H9 (cell line): ENCODE data around the gene TMEM135. TPM values are rescaled to one million over a fixed set of nuclear protein-coding genes. Genes with fewer than 3 reads are reported as not detected.

Experiments
- DNase-seq: peaks from one replicate; pipeline ENCODE4 v3.0.0-alpha.2; 2017
- H2AFZ ChIP-seq: one replicate; pipeline ENCODE4 v1.6.1; 2013; ENCODE audit warnings: mild to moderate bottlenecking, low read length, control low read depth, moderate library complexity
- H2AK5ac ChIP-seq: 2 replicates; pipeline ENCODE4 v1.6.1; 2013; ENCODE audit warnings: low read length, control low read depth, mixed read lengths; ENCODE audit not compliant: insufficient read length
- H2BK120ac ChIP-seq: one replicate; pipeline ENCODE4 v1.6.1; 2013; ENCODE audit warnings: low read depth, mild to moderate bottlenecking, low read length, control low read depth, inconsistent platforms; ENCODE audit not compliant: poor library complexity, severe bottlenecking
- H2BK12ac ChIP-seq: 2 replicates; pipeline ENCODE4 v1.6.1; 2013; ENCODE audit warnings: low read length, control low read depth, mixed read lengths, low read depth; ENCODE audit not compliant: insufficient read length
- H2BK15ac ChIP-seq: 2 replicates; pipeline ENCODE4 v1.6.1; 2013; ENCODE audit warnings: low read depth, low read length, control low read depth
- H2BK20ac ChIP-seq: one replicate; pipeline ENCODE4 v1.6.1; 2013; ENCODE audit warnings: low read depth, mild to moderate bottlenecking, low read length, control low read depth, inconsistent platforms; ENCODE audit not compliant: poor library complexity, severe bottlenecking
- H2BK5ac ChIP-seq: 2 replicates; pipeline ENCODE4 v1.6.1; 2013; ENCODE audit warnings: low read length, control low read depth, mixed read lengths; ENCODE audit not compliant: insufficient read length
- H3K14ac ChIP-seq: 2 replicates; pipeline ENCODE4 v1.6.1; 2013; ENCODE audit warnings: low read length, control low read depth; ENCODE audit not compliant: insufficient read depth
- H3K18ac ChIP-seq: 2 replicates; pipeline ENCODE4 v1.6.1; 2013; ENCODE audit warnings: low read depth, mild to moderate bottlenecking, mixed read lengths, low read length, control low read depth; ENCODE audit not compliant: insufficient read length
- H3K23ac ChIP-seq: 2 replicates; pipeline ENCODE4 v1.6.1; 2013; ENCODE audit warnings: low read length, control low read depth, mixed read lengths, low read depth; ENCODE audit not compliant: insufficient read length
- H3K23me2 ChIP-seq: 2 replicates; pipeline ENCODE4 v1.6.1; 2013; ENCODE audit warnings: low read depth, mild to moderate bottlenecking, mixed read lengths, low read length, control low read depth; ENCODE audit not compliant: insufficient read length, poor library complexity, severe bottlenecking
- H3K27ac ChIP-seq: 2 replicates; pipeline ENCODE4 v1.5.1; 2013; ENCODE audit warnings: low read length, control low read depth, mixed read lengths, low read depth; ENCODE audit not compliant: insufficient read length
- H3K27me3 ChIP-seq: 2 replicates; pipeline ENCODE4 v1.6.1; 2013; ENCODE audit warnings: low read length, control low read depth, inconsistent platforms; ENCODE audit not compliant: insufficient read depth
- H3K4ac ChIP-seq: 2 replicates; pipeline ENCODE4 v1.6.1; 2013; ENCODE audit warnings: low read depth, mild to moderate bottlenecking, control low read depth, inconsistent platforms, low read length, moderate library complexity
- H3K4me1 ChIP-seq: 2 replicates; pipeline ENCODE4 v1.6.1; 2013; ENCODE audit warnings: low read length, control low read depth, inconsistent platforms; ENCODE audit not compliant: insufficient read depth
- H3K4me2 ChIP-seq: 2 replicates; pipeline ENCODE4 v1.6.1; 2013; ENCODE audit warnings: low read length, control low read depth, mixed read lengths; ENCODE audit not compliant: insufficient read length, insufficient read depth
- H3K56ac ChIP-seq: 2 replicates; pipeline ENCODE4 v1.6.1; 2013; ENCODE audit warnings: low read depth, mild to moderate bottlenecking, mixed read lengths, low read length, control low read depth; ENCODE audit not compliant: insufficient read length
- H3K79me1 ChIP-seq: 2 replicates; pipeline ENCODE4 v1.6.1; 2013; ENCODE audit warnings: low read depth, mild to moderate bottlenecking, moderate library complexity, low read length, control low read depth, inconsistent platforms; ENCODE audit not compliant: insufficient read depth, poor library complexity, severe bottlenecking
- H3K79me2 ChIP-seq: 2 replicates; pipeline ENCODE4 v1.6.1; 2013; ENCODE audit warnings: low read length, control low read depth, inconsistent platforms; ENCODE audit not compliant: insufficient read depth
- H3K9ac ChIP-seq: 2 replicates; pipeline ENCODE4 v1.6.1; 2013; ENCODE audit warnings: low read length, control low read depth, mixed read lengths; ENCODE audit not compliant: insufficient read length; ENCODE audit errors: extremely low read depth
- H3K9me3 ChIP-seq: one replicate; pipeline ENCODE4 v1.6.1; 2013; ENCODE audit warnings: low read depth, low read length, inconsistent platforms; ENCODE audit not compliant: control insufficient read depth
- H3T11ph ChIP-seq: one replicate; pipeline ENCODE4 v1.6.1; 2013; ENCODE audit warnings: mild to moderate bottlenecking, low read length, control low read depth, inconsistent platforms
- H4K20me1 ChIP-seq: one replicate; pipeline ENCODE4 v1.6.1; 2013; ENCODE audit not compliant: control insufficient read depth, insufficient read length, insufficient read depth
- H4K5ac ChIP-seq: 2 replicates; pipeline ENCODE4 v1.6.1; 2013; ENCODE audit warnings: low read depth, mild to moderate bottlenecking, mixed read lengths, low read length, control low read depth; ENCODE audit not compliant: insufficient read length
- H4K8ac ChIP-seq: replicated peaks from 2 replicates; pipeline ENCODE4 v1.6.1; 2013; ENCODE audit warnings: low read length, control low read depth, mixed read lengths, low read depth; ENCODE audit not compliant: insufficient read length
- H4K91ac ChIP-seq: 2 replicates; pipeline ENCODE4 v1.6.1; 2013; ENCODE audit warnings: low read depth, mild to moderate bottlenecking, moderate library complexity, mixed read lengths, low read length, control low read depth; ENCODE audit not compliant: insufficient read length
- H3K27ac Mint-ChIP-seq, 3 experiments: 2 replicates in 2 of 3; 3 replicates in 1 of 3; pipeline ENCODE4 v1.8.0; 2020 to 2021; ENCODE audit warnings: mixed read lengths in 3 of 3, mild to moderate bottlenecking in 1 of 3, moderate library complexity in 1 of 3
- H3K27me3 Mint-ChIP-seq: 2 replicates; pipeline ENCODE4 v1.8.0; 2021; ENCODE audit warnings: low read depth, mild to moderate bottlenecking, moderate library complexity, mixed read lengths
- H3K36me3 Mint-ChIP-seq, 3 experiments: 2 replicates in 2 of 3; 3 replicates in 1 of 3; pipeline ENCODE4 v1.8.0; 2020 to 2021; ENCODE audit warnings: low read depth in 3 of 3, mixed read lengths in 3 of 3; ENCODE audit not compliant: insufficient read depth in 1 of 3
- H3K4me1 Mint-ChIP-seq, 2 experiments: 2 replicates each; pipeline ENCODE4 v1.8.0; 2020; ENCODE audit warnings: mixed read lengths in 2 of 2
- H3K4me3 Mint-ChIP-seq, 2 experiments: 2 replicates in 1 of 2; 3 replicates in 1 of 2; pipeline ENCODE4 v1.8.0; 2020 to 2021; ENCODE audit warnings: mild to moderate bottlenecking in 2 of 2, mixed read lengths in 2 of 2, moderate library complexity in 1 of 2
- H3K9me3 Mint-ChIP-seq, 2 experiments: 2 replicates in 1 of 2; 3 replicates in 1 of 2; pipeline ENCODE4 v1.8.0; 2020; ENCODE audit warnings: mild to moderate bottlenecking in 2 of 2, mixed read lengths in 2 of 2, moderate library complexity in 1 of 2
- WGBS: extraction: QIAGEN DNeasy Blood & Tissue Kit; methylation state at CpG from one replicate; pipeline ENCODE4 v1.1.7; 2013; ENCODE audit warnings: missing lambda C conversion rate, low lambda C conversion rate, mixed read lengths; ENCODE audit not compliant: insufficient read length; ENCODE audit errors: extremely low coverage; 5-methylcytosine and 5-hydroxymethylcytosine counted together
- total RNA-seq: library from RNA; stranded (reverse); gene quantifications from 2 replicates; pipeline ENCODE4 v1.2.1, GENCODE V29; 2021
- TF ChIP-seq, protein P1 (sequence below): fragments of 200-600 bp; sonication (generic); conservative IDR thresholded peaks from 3 replicates; pipeline ENCODE4 v1.8.0; 2021; ENCODE audit warnings: antibody characterized with exemption, mild to moderate bottlenecking

Gene TMEM135
- total RNA-seq, 1 experiment from 2014 or later = 25.2 TPM

DNA sequence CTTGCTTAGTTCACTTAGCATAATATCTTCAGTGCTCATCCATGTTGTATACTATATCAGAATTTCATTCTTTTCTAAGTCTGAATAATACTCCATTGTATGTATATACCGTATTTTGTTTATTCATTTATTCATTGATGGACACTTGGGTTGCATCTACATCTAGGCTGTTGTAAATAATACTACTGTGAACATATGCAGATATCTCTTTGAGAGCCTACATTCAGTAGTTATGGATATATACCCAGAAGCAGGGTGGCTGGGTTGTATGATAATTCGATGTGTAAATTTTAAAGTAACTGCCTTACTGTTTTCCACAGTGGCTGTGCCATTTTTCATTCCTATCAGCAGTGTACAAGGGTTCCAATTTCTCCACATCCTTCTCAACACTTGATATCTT is 116.5 kb downstream of the TMEM135 start:
- no peak overlapping the region for H3K14ac ChIP-seq
- H4K5ac ChIP-seq = no peak overlapping the region
- H4K20me1 ChIP-seq = no peaks in the 10 kb centered on the region
- H2AFZ ChIP-seq = no peak overlapping the region
- no peaks in the 10 kb centered on the region for H3K79me2 ChIP-seq
- no peak overlapping the region for H3K27ac ChIP-seq
- H3K23ac ChIP-seq = no peak overlapping the region
- no peaks in the 10 kb centered on the region for H3K27me3 ChIP-seq
- H3K56ac ChIP-seq = no peak overlapping the region
- no peaks in the 10 kb centered on the region for H3K27me3 Mint-ChIP-seq
- H3K18ac ChIP-seq = no peak overlapping the region
- H3K4me2 ChIP-seq = no peak overlapping the region
- H4K8ac ChIP-seq = no peak overlapping the region
- H3K9ac ChIP-seq = no peak overlapping the region
- no peak overlapping the region for H3K4me3 Mint-ChIP-seq
- no peaks in the 10 kb centered on the region for H3K9me3 Mint-ChIP-seq
- H3K4ac ChIP-seq = no peak overlapping the region
- TF ChIP-seq, protein P1, sequence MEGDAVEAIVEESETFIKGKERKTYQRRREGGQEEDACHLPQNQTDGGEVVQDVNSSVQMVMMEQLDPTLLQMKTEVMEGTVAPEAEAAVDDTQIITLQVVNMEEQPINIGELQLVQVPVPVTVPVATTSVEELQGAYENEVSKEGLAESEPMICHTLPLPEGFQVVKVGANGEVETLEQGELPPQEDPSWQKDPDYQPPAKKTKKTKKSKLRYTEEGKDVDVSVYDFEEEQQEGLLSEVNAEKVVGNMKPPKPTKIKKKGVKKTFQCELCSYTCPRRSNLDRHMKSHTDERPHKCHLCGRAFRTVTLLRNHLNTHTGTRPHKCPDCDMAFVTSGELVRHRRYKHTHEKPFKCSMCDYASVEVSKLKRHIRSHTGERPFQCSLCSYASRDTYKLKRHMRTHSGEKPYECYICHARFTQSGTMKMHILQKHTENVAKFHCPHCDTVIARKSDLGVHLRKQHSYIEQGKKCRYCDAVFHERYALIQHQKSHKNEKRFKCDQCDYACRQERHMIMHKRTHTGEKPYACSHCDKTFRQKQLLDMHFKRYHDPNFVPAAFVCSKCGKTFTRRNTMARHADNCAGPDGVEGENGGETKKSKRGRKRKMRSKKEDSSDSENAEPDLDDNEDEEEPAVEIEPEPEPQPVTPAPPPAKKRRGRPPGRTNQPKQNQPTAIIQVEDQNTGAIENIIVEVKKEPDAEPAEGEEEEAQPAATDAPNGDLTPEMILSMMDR = no peak
- no peak overlapping the region for H2BK15ac ChIP-seq
- no CpG with 5 or more reads among the region's 2 CpGs for WGBS
- no peak overlapping the region for H3K27ac Mint-ChIP-seq
- H3T11ph ChIP-seq = no peak overlapping the region
- no peak for DNase-seq
- H3K4me1 Mint-ChIP-seq = peaks cover 13 to 18% of the 10 kb centered on the region in 2 experiments
- H3K79me1 ChIP-seq = no peaks in the 10 kb centered on the region
- no peak overlapping the region for H2BK5ac ChIP-seq
- no peak overlapping the region for H2BK12ac ChIP-seq
- H2BK120ac ChIP-seq = no peak overlapping the region
- H3K23me2 ChIP-seq = no peaks in the 10 kb centered on the region
- no peaks in the 10 kb centered on the region for H3K9me3 ChIP-seq
- no peak overlapping the region for H2BK20ac ChIP-seq
- H4K91ac ChIP-seq = no peak overlapping the region
- no peaks in the 10 kb centered on the region; the same call in 1 of the 2 replicates for H3K4me1 ChIP-seq
- H2AK5ac ChIP-seq = no peak overlapping the region
- H3K36me3 Mint-ChIP-seq = no peaks in the 10 kb centered on the region
